Neural progenitor cell (in vitro differentiated cells): Measurements from ENCODE around the gene SHROOM3. TPM values are rescaled to one million over a fixed set of nuclear protein-coding genes. Genes with fewer than 3 reads are reported as not detected.

Experiments
- DNase-seq: peaks from one replicate; pipeline ENCODE4 v3.0.0-alpha.2; 2016; ENCODE audit warnings: low spot score
- H2AFZ ChIP-seq: fragments of 200-600 bp; sonication (generic); replicated peaks from 2 replicates; pipeline ENCODE4 v1.6.1; 2016; ENCODE audit warnings: antibody characterized with exemption
- H3F3A ChIP-seq: fragments of 200-600 bp; sonication (generic); 2 replicates; pipeline ENCODE4 v1.6.1; 2016; ENCODE audit warnings: antibody characterized with exemption, low read depth
- H3K27ac ChIP-seq: fragments of 200-600 bp; sonication (generic); 2 replicates; pipeline ENCODE4 v1.5.1; 2016; ENCODE audit warnings: mild to moderate bottlenecking
- H3K27me3 ChIP-seq: fragments of 200-600 bp; sonication (generic); 2 replicates; pipeline ENCODE4 v1.6.1; 2016; ENCODE audit warnings: mild to moderate bottlenecking, moderate library complexity
- H3K36me3 ChIP-seq: fragments of 200-600 bp; sonication (generic); 2 replicates; pipeline ENCODE4 v1.5.1; 2016
- H3K4me1 ChIP-seq: fragments of 200-600 bp; sonication (generic); 2 replicates; pipeline ENCODE4 v1.6.1; 2016; ENCODE audit warnings: mixed run types
- H3K4me2 ChIP-seq: fragments of 200-600 bp; sonication (generic); 2 replicates; pipeline ENCODE4 v1.6.1; 2016
- H3K4me3 ChIP-seq: fragments of 200-600 bp; sonication (generic); 2 replicates; pipeline ENCODE4 v1.5.1; 2016
- H3K79me2 ChIP-seq: fragments of 200-600 bp; sonication (generic); 2 replicates; pipeline ENCODE4 v1.6.1; 2016; ENCODE audit warnings: low read depth
- H3K9ac ChIP-seq: fragments of 200-600 bp; sonication (generic); 2 replicates; pipeline ENCODE4 v1.6.1; 2016
- H3K9me3 ChIP-seq: fragments of 200-600 bp; sonication (generic); 2 replicates; pipeline ENCODE4 v1.5.1; 2016; ENCODE audit warnings: low read depth
- H4K20me1 ChIP-seq: fragments of 200-600 bp; sonication (generic); 2 replicates; pipeline ENCODE4 v1.6.1; 2016; ENCODE audit warnings: low read depth
- H3K27ac Mint-ChIP-seq: 3 replicates; pipeline ENCODE4 v1.8.0; 2021; ENCODE audit warnings: mixed read lengths
- H3K27me3 Mint-ChIP-seq: 2 replicates; pipeline ENCODE4 v1.8.0; 2022; ENCODE audit warnings: low read depth, mild to moderate bottlenecking, inconsistent platforms, moderate library complexity, mixed read lengths; ENCODE audit not compliant: insufficient read depth
- H3K36me3 Mint-ChIP-seq: 3 replicates; pipeline ENCODE4 v1.8.0; 2021; ENCODE audit warnings: mixed read lengths
- H3K4me1 Mint-ChIP-seq: 3 replicates; pipeline ENCODE4 v1.8.0; 2021; ENCODE audit warnings: mixed read lengths
- H3K4me3 Mint-ChIP-seq: 3 replicates; pipeline ENCODE4 v1.8.0; 2021; ENCODE audit warnings: mild to moderate bottlenecking, moderate library complexity, mixed read lengths
- H3K9me3 Mint-ChIP-seq: 3 replicates; pipeline ENCODE4 v1.8.0; 2020; ENCODE audit warnings: mixed read lengths
- CTCF ChIP-seq: fragments of 200-600 bp; sonication (generic); IDR thresholded peaks from 2 replicates; pipeline ENCODE4 v1.5.1; 2017; ENCODE audit warnings: antibody characterized with exemption, mild to moderate bottlenecking
- EZH2 ChIP-seq: fragments of 200-600 bp; sonication (generic); IDR thresholded peaks from 2 replicates; pipeline ENCODE4 v1.6.1; 2017; ENCODE audit warnings: antibody characterized with exemption, mild to moderate bottlenecking, moderate library complexity
- EZH2phosphoT487 ChIP-seq: fragments of 200-600 bp; sonication (generic); IDR thresholded peaks from 2 replicates; pipeline ENCODE4 v1.6.1; 2017; ENCODE audit warnings: antibody characterized with exemption
- total RNA-seq: library from RNA; depleted of rRNA; stranded (reverse); fragments of >200 nt; gene quantifications from 2 replicates; pipeline ENCODE4 v1.2.3, GENCODE V29; 2015; ENCODE audit warnings: low replicate concordance

The SHROOM3 gene
- total RNA-seq, 1 donor from 2014 or later = 36.6 TPM

GRCh38 chr4:76762137-76763130, 327.4 kb downstream of the SHROOM3 start:
- no peak for TF ChIP-seq EZH2
- no peak for TF ChIP-seq CTCF
- no peak for TF ChIP-seq EZH2phosphoT487
- Histone ChIP-seq H3K79me2 (no peaks in the 10 kb centered on the region), H3K4me2 (no peak overlapping the region), H4K20me1 (no peaks in the 10 kb centered on the region), H3K9me3 (no peaks in the 10 kb centered on the region), H3K27ac (no peak overlapping the region), H3K4me1 (peaks cover 6% of the 10 kb centered on the region), H3K27me3 (no peaks in the 10 kb centered on the region), H3F3A (peaks cover 7% of the 10 kb centered on the region), H2AFZ (no peak overlapping the region), H3K36me3 (no peaks in the 10 kb centered on the region), H3K4me3 (no peak overlapping the region), H3K9ac (no peak overlapping the region)
- Mint-ChIP-seq H3K9me3 (peaks cover 3% of the 10 kb centered on the region), H3K27me3 (peaks cover 2% of the 10 kb centered on the region), H3K27ac (no peak overlapping the region), H3K4me1 (peaks cover 21% of the 10 kb centered on the region), H3K4me3 (no peak overlapping the region), H3K36me3 (peaks cover 61% of the 10 kb centered on the region)
- DNase-seq = no peak

- Histone ChIP-seq H3K4me1 (peaks cover 6% of the 10 kb centered on the region), H2AFZ (no peak overlapping the region), H3K27me3 (no peaks in the 10 kb centered on the region), H3K4me3 (no peak overlapping the region), H4K20me1 (no peaks in the 10 kb centered on the region), H3K36me3 (no peaks in the 10 kb centered on the region), H3K4me2 (peak overlapping the region; percentile 17), H3F3A (no peaks in the 10 kb centered on the region), H3K27ac (peak overlapping the region; percentile 2), H3K9ac (no peak overlapping the region), H3K9me3 (no peaks in the 10 kb centered on the region), H3K79me2 (no peaks in the 10 kb centered on the region)
- H3K36me3 Mint-ChIP-seq = peaks cover 65% of the 10 kb centered on the region
- DNase-seq = peak; percentile 20
- no peak overlapping the region for H3K4me3 Mint-ChIP-seq
- H3K27ac Mint-ChIP-seq = no peak overlapping the region
- no peak for TF ChIP-seq EZH2
- no peak for TF ChIP-seq CTCF
- no peak for TF ChIP-seq EZH2phosphoT487
- H3K9me3 Mint-ChIP-seq = peaks cover 3% of the 10 kb centered on the region
- peaks cover 2% of the 10 kb centered on the region for H3K27me3 Mint-ChIP-seq
- H3K4me1 Mint-ChIP-seq = peaks cover 21% of the 10 kb centered on the region
Measured at GRCh38 chr4:76764251-76764650, 329.2 kb downstream of the SHROOM3 start.

- peaks cover 60% of the 10 kb centered on the region for H3K36me3 Mint-ChIP-seq
- H3K27me3 ChIP-seq = no peaks in the 10 kb centered on the region
- peaks cover 3% of the 10 kb centered on the region for H3K9me3 Mint-ChIP-seq
- no peak overlapping the region for H3K27ac ChIP-seq
- H3K4me3 Mint-ChIP-seq = no peak overlapping the region
- H3K27me3 Mint-ChIP-seq = peaks cover 4% of the 10 kb centered on the region
- no peak overlapping the region for H3K4me2 ChIP-seq
- H3K36me3 ChIP-seq = no peaks in the 10 kb centered on the region
- H4K20me1 ChIP-seq = no peaks in the 10 kb centered on the region
- TF ChIP-seq EZH2 (no peak), CTCF (no peak), EZH2phosphoT487 (no peak)
- H3K4me3 ChIP-seq = no peak overlapping the region
- no peaks in the 10 kb centered on the region for H3K79me2 ChIP-seq
- H3K27ac Mint-ChIP-seq = no peak overlapping the region
- H3K4me1 ChIP-seq = peaks cover 6% of the 10 kb centered on the region
- no peak overlapping the region for H3K9ac ChIP-seq
- H2AFZ ChIP-seq = no peak overlapping the region
- H3F3A ChIP-seq = no peaks in the 10 kb centered on the region
- H3K9me3 ChIP-seq = no peaks in the 10 kb centered on the region
- DNase-seq = no peak
- peaks cover 21% of the 10 kb centered on the region for H3K4me1 Mint-ChIP-seq
Measured at GRCh38 chr4:76765473-76766183, 330.6 kb downstream of the SHROOM3 start.
